ENCODE results near the gene C2orf92.

Gene C2orf92

DNA sequence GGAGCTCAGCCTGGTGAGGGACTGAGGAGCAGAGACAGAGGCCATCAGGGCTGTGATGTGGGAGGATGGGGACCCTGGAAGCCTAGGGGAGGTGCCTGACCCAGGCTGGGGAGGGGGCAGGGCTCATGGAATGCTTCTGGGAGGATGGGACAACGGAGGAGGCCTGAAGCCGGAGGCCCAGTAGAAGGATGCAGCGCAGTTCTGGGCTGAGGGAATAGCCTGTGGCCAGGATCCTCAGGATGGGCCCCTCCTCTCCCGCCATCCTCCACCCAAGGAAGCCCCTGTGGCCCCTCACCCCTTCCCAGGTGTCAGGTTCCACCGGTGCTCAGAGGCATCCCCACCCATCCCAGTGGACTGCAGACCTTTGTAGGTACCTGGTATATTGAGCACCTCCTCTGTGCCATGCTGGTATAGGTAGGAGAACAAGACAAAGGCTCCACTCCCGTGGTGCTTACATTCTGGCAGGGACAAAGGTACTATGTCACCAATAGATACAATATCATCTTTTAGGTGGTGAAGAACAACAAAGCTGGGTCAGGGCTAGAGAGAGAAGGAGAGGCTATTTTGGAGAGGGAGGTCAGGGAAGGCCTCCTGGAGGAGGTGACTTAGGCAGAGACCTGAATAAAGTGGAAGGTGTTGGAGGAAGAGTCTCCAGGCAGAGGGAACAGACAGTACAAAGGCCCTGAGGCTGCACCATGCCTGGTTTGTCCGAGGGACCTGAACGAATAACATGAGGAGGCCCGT is 46.6 kb downstream of the C2orf92 start:
- Histone ChIP-seq H3K4me1 (ENCODE audit: insufficient read depth, low read length) (no peaks in the 10 kb centered on the region), H3K4me3 (ENCODE audit: low read length) (no peak overlapping the region), H3K9me3 (ENCODE audit: low read length) (no peaks in the 10 kb centered on the region), H3K27me3 (ENCODE audit: insufficient read depth, low read length) (no peaks in the 10 kb centered on the region), H2AFZ (ENCODE audit: low read depth, low read length) (no peak overlapping the region), H3K36me3 (ENCODE audit: insufficient read depth, low read length) (no peaks in the 10 kb centered on the region)

DNA sequence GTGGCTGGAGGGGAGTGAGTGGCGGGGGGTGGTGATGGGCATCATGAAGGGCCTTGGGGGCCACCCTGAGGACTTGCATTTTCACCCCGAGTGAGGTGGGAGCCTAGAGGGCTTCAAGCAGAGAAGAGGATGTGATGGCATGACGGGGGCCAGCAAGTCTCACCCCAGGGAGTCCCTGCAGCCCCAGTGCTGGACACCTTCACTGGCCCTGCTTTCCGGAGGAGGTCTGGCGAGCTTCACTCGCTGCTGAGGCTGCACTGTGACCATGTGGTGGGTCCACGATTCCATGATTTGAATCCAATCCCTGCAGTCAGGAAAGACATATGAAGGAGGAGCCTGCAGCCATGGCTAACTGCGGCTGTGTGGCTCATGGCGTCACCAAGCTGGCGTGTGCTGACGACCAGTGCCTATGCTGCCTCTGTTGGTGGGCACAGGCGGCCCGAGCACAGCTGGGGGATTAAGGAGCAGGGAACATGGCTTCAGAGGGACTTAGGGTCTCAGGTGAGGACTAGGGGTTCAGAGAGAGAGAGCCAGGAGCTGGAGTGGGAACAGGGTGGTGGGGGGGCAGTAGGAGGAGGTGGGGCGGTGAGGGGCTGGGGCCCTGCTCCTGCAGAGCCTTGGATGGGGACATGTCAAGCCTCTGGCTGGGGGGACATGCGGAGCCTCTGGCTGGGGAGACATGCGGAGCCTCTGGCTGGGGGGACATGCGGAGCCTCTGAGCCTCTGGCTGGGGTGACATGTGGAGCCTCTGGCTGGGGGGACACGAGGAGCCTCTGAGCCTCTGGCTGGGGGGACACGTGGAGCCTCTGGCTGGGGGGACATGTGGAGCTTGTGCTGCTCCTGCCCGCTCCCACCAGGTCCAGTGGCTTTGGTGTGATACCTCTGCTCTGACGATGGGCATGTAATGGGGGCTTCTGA is 47.4 kb downstream of the C2orf92 start:
- no peaks in the 10 kb centered on the region for H3K4me1 ChIP-seq (ENCODE audit: insufficient read depth, low read length)
- H3K27me3 ChIP-seq (ENCODE audit: insufficient read depth, low read length) = no peaks in the 10 kb centered on the region
- no peaks in the 10 kb centered on the region for H3K9me3 ChIP-seq (ENCODE audit: low read length)
- H3K36me3 ChIP-seq (ENCODE audit: insufficient read depth, low read length) = no peaks in the 10 kb centered on the region
- no peak overlapping the region for H2AFZ ChIP-seq (ENCODE audit: low read depth, low read length)
- H3K4me3 ChIP-seq (ENCODE audit: low read length) = no peak overlapping the region

DNA sequence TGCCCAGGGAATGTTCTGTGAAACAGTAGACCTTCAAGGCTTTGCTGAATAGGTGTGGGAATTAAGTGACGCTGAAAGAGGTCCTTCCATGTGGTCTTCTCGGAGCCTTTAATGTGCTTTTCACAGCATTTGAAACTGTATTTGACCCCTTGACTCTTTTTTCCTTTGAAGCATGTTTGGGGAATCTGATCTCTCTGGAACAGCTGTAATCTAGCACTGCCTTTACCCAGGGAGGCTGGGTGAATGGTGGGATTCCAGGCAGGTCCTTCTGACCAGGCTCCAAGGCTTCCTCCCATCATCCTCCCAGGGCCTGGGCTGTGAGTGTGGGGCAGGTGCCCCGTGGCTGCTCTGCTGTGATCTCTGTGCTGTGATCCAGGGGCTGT is 48.1 kb downstream of the C2orf92 start:
- Histone ChIP-seq H3K4me3 (ENCODE audit: low read length) (no peak overlapping the region), H2AFZ (ENCODE audit: low read depth, low read length) (no peak overlapping the region), H3K4me1 (ENCODE audit: insufficient read depth, low read length) (no peaks in the 10 kb centered on the region), H3K27me3 (ENCODE audit: insufficient read depth, low read length) (no peaks in the 10 kb centered on the region), H3K9me3 (ENCODE audit: low read length) (no peaks in the 10 kb centered on the region), H3K36me3 (ENCODE audit: insufficient read depth, low read length) (no peaks in the 10 kb centered on the region)

DNA sequence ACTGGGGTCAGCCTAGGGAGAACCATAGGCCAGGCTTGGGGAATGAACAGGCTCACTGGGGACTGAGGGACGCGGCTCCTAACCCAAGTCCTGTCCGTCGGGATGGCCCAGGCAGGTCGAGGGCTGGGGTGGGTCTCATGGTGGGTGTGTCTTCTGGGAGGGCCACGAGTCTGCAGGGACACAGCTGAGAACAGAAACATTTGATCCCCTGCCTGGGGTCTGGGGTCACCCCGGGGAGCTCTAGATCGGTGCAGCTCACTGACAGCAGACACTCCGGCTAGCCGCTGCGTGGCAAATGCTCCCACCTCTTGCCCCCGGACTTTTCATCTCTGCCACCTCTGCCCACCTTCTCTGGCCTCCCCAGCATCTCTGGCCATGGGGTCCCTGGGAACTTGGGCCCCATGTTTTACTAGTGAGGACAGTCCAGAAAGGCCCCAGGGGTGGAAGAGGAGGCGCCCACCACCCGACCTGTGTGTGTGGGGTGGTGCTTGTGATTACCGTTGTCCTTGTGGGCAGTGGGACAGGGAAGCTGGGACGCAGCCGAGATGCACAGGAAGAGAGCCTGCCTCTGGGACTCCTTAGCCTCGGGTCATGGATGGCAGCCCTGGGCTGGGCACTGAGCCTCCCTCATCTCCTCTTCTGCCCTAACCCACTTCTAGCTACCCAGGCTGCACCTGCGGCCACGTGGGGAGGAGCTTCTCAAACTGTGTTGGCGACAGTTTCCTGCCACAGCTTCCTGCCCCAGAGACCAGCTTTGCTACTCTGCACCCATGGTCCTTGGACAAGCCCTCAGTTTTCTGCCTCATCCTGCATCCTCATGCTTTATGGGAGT is 48.8 kb downstream of the C2orf92 start:
- no peaks in the 10 kb centered on the region for H3K4me1 ChIP-seq (ENCODE audit: insufficient read depth, low read length)
- H2AFZ ChIP-seq (ENCODE audit: low read depth, low read length) = no peak overlapping the region
- H3K4me3 ChIP-seq (ENCODE audit: low read length) = no peak overlapping the region
- H3K36me3 ChIP-seq (ENCODE audit: insufficient read depth, low read length) = no peaks in the 10 kb centered on the region
- no peaks in the 10 kb centered on the region for H3K27me3 ChIP-seq (ENCODE audit: insufficient read depth, low read length)
- H3K9me3 ChIP-seq (ENCODE audit: low read length) = no peaks in the 10 kb centered on the region

DNA sequence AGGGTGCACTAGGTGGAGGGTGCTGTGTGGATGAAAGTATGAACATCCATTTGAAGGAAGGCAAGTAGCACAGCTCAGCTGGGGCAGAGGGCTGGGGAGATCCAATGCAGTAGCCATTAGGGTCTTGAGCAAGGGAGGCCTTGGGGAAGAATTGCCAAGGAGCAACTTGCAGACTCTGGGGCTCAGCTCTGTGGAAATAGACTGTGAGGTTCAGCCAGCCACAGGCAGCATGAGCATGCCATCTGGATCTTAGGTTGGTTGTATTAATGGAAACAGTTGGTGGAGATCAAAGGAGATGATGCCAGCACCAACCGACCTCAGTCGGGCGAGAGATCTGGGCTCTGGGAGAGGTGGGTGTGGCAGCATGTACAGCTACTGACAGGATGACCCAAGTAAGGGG is 49.4 kb downstream of the C2orf92 start:
- H3K9me3 ChIP-seq (ENCODE audit: low read length) = no peaks in the 10 kb centered on the region
- H3K4me3 ChIP-seq (ENCODE audit: low read length) = no peak overlapping the region
- H3K36me3 ChIP-seq (ENCODE audit: insufficient read depth, low read length) = no peaks in the 10 kb centered on the region
- H3K27me3 ChIP-seq (ENCODE audit: insufficient read depth, low read length) = no peaks in the 10 kb centered on the region
- no peak overlapping the region for H2AFZ ChIP-seq (ENCODE audit: low read depth, low read length)
- H3K4me1 ChIP-seq (ENCODE audit: insufficient read depth, low read length) = no peaks in the 10 kb centered on the region

DNA sequence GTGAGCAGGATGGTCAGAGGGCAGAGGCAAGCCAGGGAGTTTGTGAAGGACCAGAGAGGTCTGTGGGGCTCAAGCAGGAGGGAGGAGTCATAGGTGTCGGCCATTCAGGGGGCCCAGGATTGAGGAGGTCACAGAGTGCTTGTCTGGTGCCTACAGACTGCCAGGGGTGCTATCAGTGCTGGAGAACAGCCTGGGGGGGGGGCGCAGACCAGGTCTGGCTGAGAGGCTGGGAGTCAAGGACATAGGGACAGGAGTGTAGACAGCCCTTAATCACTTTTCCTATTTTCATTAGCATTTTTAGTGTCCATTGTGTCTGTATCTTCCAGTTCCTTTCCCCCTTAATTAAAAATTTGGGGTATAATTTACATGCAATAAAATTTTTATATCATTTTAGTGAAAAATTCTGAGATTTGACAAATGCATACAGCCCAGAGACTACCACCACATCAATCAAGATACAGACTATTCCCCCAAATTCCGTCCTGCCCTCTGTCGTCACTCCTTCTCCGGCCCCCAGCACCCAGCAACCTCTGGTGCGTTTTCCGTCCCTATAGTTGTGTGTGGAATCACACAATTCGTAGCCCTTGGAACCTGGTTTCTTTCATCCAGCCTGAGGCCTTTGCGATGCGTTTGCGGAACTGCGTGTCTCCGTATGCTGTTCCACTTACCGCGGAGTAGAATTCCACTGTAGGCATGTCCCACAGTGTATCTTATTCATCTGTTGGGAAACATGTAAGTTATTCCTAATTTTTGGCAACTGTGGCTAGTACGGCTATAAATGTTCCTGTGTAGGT is 50.0 kb downstream of the C2orf92 start:
- H2AFZ ChIP-seq (ENCODE audit: low read depth, low read length) = no peak overlapping the region
- no peaks in the 10 kb centered on the region for H3K36me3 ChIP-seq (ENCODE audit: insufficient read depth, low read length)
- no peaks in the 10 kb centered on the region for H3K9me3 ChIP-seq (ENCODE audit: low read length)
- H3K4me3 ChIP-seq (ENCODE audit: low read length) = no peak overlapping the region
- H3K27me3 ChIP-seq (ENCODE audit: insufficient read depth, low read length) = no peaks in the 10 kb centered on the region
- no peaks in the 10 kb centered on the region for H3K4me1 ChIP-seq (ENCODE audit: insufficient read depth, low read length)

DNA sequence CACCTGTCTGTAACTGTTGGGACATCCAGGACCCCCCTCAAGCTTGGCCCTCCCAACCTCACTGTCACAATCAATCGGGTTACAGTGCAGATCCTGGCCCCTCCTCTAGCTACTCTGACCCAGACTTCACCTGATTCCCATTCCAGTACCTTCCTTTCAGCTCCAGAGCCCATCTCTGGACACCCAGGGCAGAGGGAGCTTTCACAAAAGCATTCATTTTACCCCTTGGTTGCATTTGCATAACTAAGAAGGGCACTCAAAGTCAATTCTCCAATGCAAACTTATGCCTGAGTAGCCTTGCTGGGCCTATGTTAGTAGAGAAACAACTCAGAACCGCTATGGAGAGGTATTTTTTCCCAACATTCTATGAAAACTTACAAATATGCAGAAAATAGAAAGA is 51.2 kb downstream of the C2orf92 start:
- H3K27me3 ChIP-seq (ENCODE audit: insufficient read depth, low read length) = no peaks in the 10 kb centered on the region
- H3K9me3 ChIP-seq (ENCODE audit: low read length) = no peaks in the 10 kb centered on the region
- no peaks in the 10 kb centered on the region for H3K4me1 ChIP-seq (ENCODE audit: insufficient read depth, low read length)
- no peak overlapping the region for H2AFZ ChIP-seq (ENCODE audit: low read depth, low read length)
- no peaks in the 10 kb centered on the region for H3K36me3 ChIP-seq (ENCODE audit: insufficient read depth, low read length)
- no peak overlapping the region for H3K4me3 ChIP-seq (ENCODE audit: low read length)

DNA sequence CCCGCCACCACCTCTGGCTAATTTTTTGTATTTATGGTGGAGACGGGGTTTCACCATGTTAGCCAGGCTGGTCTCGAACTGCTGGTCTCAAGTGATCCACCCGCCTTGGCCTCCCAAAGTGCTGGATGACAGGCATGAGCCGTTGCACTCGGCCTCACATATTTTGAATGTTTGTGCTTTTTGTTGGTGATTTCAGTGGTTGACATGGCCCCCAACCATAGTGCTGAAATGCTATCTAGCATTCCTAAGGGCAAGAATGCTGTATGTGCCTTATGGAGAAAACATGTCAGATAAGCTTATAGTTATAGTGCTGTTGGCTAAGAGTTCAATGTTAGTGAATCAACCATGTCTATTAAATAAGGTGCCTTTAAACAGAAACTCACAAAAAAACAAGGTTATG is 52.7 kb downstream of the C2orf92 start:
- no peaks in the 10 kb centered on the region for H3K27me3 ChIP-seq (ENCODE audit: insufficient read depth, low read length)
- H3K9me3 ChIP-seq (ENCODE audit: low read length) = no peaks in the 10 kb centered on the region
- H3K36me3 ChIP-seq (ENCODE audit: insufficient read depth, low read length) = no peaks in the 10 kb centered on the region
- H3K4me3 ChIP-seq (ENCODE audit: low read length) = no peak overlapping the region
- no peak overlapping the region for H2AFZ ChIP-seq (ENCODE audit: low read depth, low read length)
- H3K4me1 ChIP-seq (ENCODE audit: insufficient read depth, low read length) = no peaks in the 10 kb centered on the region

DNA sequence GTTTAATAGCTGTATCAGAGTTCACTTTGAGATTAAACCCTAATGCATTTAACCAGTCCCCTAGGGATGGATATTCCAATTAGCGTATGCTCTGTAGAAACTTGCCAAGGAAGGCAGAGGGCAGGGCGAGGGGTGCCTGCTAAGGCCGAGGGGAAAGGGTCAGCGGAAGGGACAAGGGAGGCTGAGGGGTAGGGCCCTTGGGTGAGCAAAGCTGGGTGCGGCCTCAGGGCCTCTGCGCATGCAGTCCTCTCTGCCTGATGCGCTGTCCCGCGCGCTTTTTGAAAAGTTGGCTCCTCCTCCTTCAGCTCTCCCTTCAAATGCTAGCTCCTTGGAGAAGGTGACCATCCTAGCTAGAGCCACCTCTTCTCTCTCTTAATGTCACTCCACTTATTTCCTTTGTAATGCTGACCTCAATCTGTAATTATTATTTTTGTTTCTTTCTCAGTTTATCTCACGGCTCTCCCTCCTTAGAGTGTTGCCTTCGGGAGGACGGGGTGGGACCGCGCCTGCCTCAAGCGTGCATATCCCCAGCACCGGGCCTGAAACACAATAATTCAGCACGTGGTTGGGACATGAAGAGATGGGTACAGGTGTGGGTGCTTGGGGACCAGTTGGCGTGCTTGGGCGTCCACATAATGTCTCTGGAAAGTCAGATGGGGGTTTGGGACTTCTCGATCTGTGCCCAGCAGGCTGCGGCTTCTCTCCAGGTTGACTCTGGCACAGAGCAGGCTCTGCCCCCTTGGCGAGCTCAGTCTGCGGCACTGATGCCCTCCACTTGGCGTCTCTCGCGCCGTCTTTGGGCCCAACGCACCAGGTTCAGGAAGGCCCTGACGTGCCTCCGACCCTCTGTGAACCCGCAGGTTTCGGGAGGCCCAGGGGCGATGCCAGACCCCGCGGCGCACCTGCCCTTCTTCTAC is 53.9 kb downstream of the C2orf92 start:
- Histone ChIP-seq H3K27me3 (ENCODE audit: insufficient read depth, low read length) (no peaks in the 10 kb centered on the region), H3K4me3 (ENCODE audit: low read length) (no peak overlapping the region), H3K4me1 (ENCODE audit: insufficient read depth, low read length) (no peaks in the 10 kb centered on the region), H3K9me3 (ENCODE audit: low read length) (no peaks in the 10 kb centered on the region), H2AFZ (ENCODE audit: low read depth, low read length) (no peak overlapping the region), H3K36me3 (ENCODE audit: insufficient read depth, low read length) (no peaks in the 10 kb centered on the region)

DNA sequence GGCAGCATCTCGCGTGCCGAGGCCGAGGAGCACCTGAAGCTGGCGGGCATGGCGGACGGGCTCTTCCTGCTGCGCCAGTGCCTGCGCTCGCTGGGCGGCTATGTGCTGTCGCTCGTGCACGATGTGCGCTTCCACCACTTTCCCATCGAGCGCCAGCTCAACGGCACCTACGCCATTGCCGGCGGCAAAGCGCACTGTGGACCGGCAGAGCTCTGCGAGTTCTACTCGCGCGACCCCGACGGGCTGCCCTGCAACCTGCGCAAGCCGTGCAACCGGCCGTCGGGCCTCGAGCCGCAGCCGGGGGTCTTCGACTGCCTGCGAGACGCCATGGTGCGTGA is 54.5 kb downstream of the C2orf92 start:
- H3K27me3 ChIP-seq (ENCODE audit: insufficient read depth, low read length) = no peaks in the 10 kb centered on the region
- H3K4me3 ChIP-seq (ENCODE audit: low read length) = no peak overlapping the region
- H2AFZ ChIP-seq (ENCODE audit: low read depth, low read length) = no peak overlapping the region
- H3K4me1 ChIP-seq (ENCODE audit: insufficient read depth, low read length) = no peaks in the 10 kb centered on the region
- no peaks in the 10 kb centered on the region for H3K36me3 ChIP-seq (ENCODE audit: insufficient read depth, low read length)
- H3K9me3 ChIP-seq (ENCODE audit: low read length) = no peaks in the 10 kb centered on the region

DNA sequence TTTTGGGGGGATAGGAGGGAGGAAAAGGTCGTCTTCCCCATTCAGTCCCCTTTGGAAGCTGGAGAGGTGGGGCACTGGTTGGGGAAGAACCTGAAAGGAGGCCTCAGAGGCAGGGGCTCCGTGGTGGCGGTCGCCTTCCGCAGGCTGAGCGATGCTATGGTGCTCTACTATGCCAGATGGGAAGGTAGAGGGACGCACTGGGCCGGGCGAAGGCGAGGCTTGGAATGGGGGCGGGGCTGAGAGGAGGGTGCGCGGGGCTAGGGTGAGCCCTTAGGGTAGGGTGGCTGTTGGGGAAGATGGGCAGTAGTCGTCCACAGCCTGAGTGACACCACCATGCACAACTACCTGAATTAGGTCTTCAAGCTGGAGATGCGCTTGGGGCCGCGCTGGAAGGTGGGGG is 55.0 kb downstream of the C2orf92 start:
- Histone ChIP-seq H3K27me3 (ENCODE audit: insufficient read depth, low read length) (no peaks in the 10 kb centered on the region), H2AFZ (ENCODE audit: low read depth, low read length) (no peak overlapping the region), H3K36me3 (ENCODE audit: insufficient read depth, low read length) (no peaks in the 10 kb centered on the region), H3K4me1 (ENCODE audit: insufficient read depth, low read length) (no peaks in the 10 kb centered on the region), H3K4me3 (ENCODE audit: low read length) (no peak overlapping the region), H3K9me3 (ENCODE audit: low read length) (no peaks in the 10 kb centered on the region)

Data from neuron (in vitro differentiated cells).